Measurements from ENCODE around the gene DHRS11.

Gene DHRS11

GRCh38 chr17:36591434-36592315 is at the start of gene DHRS11:
Gene DHRS11 (plus strand): TSS chr17:36591879. CDS start chr17:36592010, 131 bp downstream.
- DNase-seq (ENCODE audit: low spot score), result peak; percentile 83

GRCh38 chr17:36542755-36543154 is 48.9 kb upstream of the DHRS11 start:
- DNase-seq (ENCODE audit: low spot score), result no peak

DNA sequence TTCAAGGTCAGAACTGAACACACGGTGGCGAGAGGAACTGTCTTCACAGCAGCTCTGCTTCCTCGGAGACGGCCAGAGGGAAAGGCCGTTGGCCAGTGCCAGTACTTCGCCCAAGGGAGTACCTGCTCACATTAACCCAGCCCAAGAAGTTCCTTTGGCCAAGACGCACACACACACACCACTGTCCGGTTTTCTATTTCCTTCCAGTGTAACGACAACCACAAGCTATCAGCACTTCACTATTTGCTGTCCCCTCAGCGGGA is 47.7 kb upstream of the DHRS11 start:
- DNase-seq (ENCODE audit: low spot score), result no peak

DNA sequence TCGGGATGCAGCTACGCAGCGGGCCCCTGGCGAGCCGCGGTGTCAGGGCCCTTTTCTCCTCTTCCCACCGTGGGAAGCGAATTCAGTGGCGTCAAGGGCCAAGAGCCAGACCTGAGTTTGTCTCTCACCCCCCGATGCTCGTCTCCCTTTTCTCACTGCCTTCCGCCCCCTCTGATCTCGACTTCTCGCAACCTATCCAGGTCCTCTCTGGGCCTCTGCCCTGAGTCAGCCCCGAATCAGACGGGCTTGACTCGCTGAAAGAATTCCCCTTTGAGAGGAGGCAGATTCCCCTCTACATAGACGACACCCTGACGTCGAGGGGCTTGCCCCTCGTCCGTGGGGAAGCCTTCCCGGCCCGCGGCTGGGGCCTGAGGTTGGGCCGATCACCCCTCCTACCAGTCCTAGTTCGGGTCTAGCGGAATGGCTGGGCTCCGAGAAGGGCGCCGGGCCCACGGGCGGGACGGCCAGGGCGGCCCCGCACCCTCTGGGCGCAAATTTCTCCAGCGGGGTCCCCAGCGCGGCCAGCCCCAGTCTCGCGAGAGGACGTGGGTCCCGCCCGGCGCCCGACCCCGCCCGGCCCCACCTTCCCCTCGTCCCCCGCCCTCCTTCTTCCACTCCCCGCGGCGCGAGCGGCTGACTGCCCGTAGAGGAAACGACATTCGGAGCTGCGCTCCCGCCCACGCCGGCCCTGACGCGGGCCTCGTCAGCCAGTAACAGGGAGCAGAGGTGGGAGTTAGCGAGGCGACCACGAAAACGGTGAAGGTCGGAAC is 47.2 kb upstream of the DHRS11 start, which contains the start of gene GGNBP2:
Gene GGNBP2 (plus strand): TSS at position 613 of the 770 bp plus-strand sequence. CDS start 806 bp downstream, outside the sequence.
- peak; percentile 92 for DNase-seq (ENCODE audit: low spot score)

- DNase-seq (ENCODE audit: low spot score), result no peak
Observed at GRCh38 chr17:36545077-36545464, 46.6 kb upstream of the DHRS11 start.

- peak; percentile 97 for DNase-seq (ENCODE audit: low spot score)
Observed at GRCh38 chr17:36545465-36546417, 45.9 kb upstream of the DHRS11 start.

DNA sequence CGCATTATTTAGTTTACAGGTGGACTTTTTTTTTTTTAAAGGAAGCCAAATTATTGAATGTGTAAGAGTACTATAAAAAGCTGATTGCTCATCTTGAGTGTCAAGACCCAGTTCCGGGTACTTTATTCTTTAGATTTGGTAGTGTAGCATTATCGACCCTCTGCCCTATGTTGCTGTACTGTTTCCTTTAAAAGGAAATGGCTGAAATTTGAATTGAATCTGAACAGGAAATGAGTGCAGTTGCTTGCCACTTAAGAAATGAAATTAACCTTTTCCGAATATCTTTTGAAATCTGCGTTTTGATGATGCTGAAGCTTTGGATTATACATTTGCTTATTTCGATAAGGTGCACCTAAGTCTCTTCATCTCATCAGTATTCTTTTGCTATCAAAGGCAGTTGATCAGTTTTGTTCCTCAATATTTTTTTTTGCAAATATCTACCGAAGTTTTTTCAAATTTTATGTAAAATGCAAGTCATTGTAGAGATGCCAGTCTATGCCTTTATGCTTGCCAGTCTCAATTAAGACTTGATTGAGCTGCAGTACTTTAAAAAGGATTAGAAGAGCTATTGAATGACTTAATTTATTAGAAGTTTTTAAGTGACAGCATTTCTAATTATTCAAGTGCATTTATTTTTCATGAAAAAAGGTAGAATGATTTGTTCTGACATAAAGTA is 45.1 kb upstream of the DHRS11 start:
- DNase-seq (ENCODE audit: low spot score), result no peak

DNA sequence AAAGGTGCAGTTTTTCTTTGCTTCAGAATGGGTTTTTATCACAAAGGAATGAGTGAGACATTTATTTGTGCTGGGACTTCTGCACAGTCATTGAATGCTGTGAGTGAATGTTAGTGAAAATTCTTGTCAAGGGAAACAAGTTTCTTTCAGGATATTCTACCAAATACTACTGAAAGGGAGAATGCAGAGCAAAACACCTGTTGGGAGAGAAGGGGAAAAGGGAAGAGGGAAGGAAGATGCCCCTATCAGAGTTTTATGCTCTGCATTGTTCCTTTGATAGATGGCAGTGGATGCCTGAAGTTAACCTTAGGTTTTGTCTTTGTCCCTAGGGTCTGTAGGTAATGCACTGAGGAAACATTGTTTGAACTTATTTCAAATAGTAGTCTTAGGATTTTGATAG is 43.9 kb upstream of the DHRS11 start:
- no peak for DNase-seq (ENCODE audit: low spot score)

GRCh38 chr17:36550491-36551417 is 40.9 kb upstream of the DHRS11 start:
- DNase-seq (ENCODE audit: low spot score), result no peak

- no peak for DNase-seq (ENCODE audit: low spot score)
Observed at GRCh38 chr17:36553459-36553858, 38.2 kb upstream of the DHRS11 start.

DNA sequence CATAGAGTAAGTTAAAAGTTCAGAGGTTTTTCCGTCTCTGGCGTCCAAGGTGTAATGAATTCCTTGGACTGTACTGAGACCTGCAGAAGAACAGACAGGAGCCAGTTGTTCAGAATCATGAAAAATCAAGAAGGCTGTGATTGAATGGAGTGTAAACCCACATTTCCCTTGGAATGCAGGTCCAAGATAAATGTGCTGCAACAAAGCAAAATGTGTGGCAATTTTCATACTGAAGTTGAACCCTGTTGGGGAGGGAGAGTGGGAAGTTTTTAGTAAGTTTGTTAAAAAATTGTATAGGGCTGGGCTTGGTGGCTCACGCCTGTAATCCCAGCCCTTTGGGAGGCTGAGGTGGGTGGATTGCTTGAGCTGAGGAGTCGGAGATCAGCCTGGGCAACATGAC is 25.6 kb upstream of the DHRS11 start:
- DNase-seq (ENCODE audit: low spot score), result no peak

DNA sequence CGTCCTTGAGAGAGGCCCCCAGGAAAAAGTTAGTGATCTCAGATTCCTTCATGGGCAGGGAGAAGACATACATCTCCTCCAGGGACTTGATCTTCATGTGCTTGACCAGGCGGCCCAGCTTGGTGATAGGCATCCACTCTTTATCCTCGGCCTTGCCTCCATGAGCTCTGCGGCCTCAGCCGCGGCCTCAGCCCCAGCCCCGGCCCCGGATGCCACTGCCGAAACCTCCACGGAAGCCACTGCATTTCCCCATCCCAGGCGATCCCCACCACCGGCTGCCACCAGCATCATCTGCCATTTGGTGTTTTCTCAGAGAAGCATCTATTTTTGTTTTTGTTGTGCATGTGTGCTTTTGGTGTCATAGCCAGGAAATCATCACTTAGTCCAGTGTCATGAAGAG is 16.7 kb upstream of the DHRS11 start:
- DNase-seq (ENCODE audit: low spot score), result no peak

DNA sequence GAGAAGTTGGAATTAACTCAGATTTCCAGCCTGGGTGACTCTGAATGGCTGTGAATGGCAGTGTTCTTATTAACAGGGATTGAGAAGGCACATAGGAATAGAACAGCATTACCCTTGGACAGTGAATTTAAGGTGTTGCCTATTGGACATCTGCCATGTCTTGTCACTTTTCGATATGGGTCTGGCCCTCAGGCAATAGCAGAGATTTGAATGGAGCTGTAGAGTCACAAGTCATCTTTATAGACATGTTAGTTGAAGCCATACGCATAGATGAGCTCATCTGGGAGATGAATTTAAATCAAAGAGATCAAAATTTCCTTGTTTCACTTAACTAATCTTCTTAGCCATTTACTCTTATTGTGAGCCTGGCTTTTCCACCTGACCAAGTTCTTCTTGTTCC is 14.9 kb upstream of the DHRS11 start:
- DNase-seq (ENCODE audit: low spot score), result no peak

DNA sequence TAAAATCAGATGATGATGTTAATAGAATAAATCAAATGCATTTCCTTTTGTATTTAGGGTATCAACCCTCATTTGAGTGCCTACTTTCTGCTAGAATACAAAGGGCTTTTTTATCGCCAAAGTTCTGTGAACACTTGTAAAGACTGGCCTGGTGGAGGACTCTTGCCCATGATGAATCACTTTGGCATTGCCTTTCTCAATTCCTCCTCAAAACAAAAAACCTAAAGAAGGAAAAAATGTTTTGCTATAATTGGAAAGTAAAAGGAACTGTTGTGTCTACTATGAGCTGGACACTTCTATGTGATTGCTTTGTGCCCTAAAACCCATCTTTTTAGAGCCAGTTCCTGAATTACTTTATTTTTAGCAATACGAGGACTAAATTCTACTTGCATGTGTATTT is 13.0 kb upstream of the DHRS11 start:
- no peak for DNase-seq (ENCODE audit: low spot score)

- no peak for DNase-seq (ENCODE audit: low spot score)
Observed at GRCh38 chr17:36583787-36584186, 7.9 kb upstream of the DHRS11 start.

DNA sequence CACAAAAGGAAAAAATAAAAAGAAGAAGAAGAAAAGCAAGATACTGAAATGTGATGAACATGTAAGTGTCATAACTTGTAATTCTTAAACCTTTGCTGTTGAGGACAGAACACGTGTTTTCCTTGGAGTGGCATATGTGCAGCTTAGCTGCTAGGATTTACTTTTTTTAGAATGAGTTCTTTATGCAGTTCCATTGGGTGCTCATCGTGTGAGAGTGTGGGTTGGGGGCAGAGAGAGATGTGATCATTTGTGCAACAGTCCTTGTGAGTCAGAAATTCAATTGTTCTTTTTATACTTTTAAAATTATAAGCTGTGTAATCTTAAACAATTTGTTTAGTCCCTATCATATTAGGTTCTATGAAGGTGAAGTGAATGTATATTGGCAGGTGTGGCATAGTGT is 5.5 kb upstream of the DHRS11 start:
- no peak for DNase-seq (ENCODE audit: low spot score)

DNA sequence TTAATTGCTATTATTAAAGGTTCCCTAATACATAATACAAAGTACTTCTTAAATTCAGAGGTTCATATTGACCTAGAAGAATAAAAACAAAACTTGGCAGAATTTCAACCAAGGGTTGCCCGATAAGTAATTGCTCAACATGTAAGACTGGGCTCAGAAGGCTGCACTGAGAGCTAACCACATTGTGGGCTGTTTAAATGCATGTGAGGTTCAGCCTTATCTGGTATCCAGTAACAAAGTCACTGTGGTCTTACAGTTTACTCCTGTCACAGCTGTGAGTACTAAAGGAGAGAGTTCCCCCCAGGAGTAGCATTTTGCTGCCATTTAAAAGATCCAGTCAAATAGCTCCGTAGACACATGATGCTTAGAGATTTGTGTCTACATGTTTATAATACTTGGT is 1.6 kb upstream of the DHRS11 start:
- no peak for DNase-seq (ENCODE audit: low spot score)

DNA sequence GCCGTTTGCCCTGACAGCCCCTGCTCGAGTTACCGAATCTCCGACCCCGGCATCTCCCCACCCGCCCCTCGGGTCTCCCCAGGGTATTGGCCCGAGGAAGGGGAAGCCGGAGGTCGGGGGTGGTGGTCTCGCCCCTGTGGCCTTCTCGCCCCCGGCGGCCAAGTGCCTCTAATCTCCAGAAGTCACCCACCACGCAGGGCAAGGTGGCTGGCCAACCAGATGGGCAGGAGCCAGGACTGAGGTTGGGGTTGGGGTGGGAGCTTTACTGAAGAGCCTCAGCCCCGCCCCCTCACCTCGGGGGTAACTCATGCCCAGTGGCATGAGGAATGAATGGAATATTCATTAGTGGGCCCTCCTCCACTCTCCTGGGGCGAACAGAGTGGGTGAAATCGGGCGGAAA is 637 bp downstream of the DHRS11 start:
- peak; percentile 74 for DNase-seq (ENCODE audit: low spot score)

GRCh38 chr17:36592716-36593321 is 1.1 kb downstream of the DHRS11 start:
- DNase-seq (ENCODE audit: low spot score), result no peak

DNA sequence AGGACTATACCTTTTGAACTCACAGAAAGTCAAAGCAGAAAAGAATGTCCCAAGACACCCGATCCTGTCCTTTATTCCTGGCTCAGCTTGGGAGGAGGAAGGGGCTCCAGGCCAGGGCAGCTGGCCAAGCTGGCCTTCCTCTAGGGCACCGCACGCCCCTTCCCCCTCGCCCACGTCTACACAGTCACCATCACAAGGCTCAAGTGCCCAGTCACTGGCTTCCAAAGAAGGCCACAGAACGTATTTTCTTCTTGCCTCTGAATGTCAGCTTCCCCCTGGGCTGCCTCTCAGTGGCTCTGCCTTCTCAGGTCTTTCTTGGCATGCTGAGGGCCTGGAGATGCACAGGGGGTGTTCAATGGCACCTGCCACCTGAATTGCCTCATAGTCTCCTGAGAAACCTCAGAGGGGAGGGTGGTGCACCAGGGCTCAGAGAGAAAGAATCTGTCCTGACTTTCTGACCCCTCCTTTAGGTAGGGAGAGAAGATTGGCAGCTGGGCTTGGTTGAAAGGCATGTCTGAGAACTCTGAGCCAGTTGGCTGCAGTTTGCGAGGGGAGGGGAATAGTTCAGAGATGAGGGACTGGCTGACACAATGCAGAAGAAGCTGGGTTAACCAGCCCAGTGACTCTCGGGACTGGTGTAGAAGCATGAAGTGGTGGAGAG is 2.1 kb downstream of the DHRS11 start:
- no peak for DNase-seq (ENCODE audit: low spot score)

Data from kidney tubule cell (primary cell).